Pons (tissue), 1 donor: ENCODE results near the gene LRP2.
"Not testable (repeated sequence)": the region's sequence is repeated elsewhere in the genome, so short reads cannot be mapped to it uniquely, and the experiment has no call there.

Experiments
- DNase-seq: peaks from one replicate; pipeline ENCODE4 v3.0.0-alpha.2; 2016; ENCODE audit warnings: low spot score

LRP2 gene

DNA sequence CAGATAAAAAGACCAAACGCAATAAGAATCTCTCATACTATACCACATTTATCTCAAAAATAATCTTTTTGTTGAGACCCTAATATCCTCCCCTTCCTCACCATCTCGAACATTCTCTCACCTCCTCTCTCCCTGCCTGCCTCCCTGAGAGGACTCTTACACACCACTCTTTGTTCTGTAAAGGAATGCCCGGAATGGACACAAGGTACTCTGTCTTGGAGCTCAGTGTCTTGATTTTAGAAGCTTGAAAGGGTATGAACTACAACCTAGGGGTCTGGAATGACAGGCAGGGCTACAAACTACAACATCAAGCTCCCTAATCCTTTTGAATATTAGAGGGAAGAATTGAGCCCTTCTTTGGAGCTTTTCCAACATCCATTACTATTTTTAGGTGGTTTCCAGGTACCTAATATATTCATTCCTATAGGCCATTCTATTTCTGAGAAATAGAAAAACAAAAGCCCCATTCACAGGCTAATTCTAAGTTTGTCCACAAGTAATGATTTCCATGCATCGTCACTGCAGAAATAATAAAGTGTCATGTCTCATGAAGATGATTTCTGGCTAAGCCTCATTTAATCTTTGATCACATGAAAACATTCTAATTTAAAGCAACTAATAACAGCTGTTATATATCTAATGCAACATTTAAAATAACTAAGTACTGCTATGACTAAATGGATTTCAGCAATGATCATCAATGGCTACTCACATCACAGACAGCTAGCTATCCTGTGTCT is 60.6 kb downstream of the LRP2 start:
- peak; percentile 67 for DNase-seq

DNA sequence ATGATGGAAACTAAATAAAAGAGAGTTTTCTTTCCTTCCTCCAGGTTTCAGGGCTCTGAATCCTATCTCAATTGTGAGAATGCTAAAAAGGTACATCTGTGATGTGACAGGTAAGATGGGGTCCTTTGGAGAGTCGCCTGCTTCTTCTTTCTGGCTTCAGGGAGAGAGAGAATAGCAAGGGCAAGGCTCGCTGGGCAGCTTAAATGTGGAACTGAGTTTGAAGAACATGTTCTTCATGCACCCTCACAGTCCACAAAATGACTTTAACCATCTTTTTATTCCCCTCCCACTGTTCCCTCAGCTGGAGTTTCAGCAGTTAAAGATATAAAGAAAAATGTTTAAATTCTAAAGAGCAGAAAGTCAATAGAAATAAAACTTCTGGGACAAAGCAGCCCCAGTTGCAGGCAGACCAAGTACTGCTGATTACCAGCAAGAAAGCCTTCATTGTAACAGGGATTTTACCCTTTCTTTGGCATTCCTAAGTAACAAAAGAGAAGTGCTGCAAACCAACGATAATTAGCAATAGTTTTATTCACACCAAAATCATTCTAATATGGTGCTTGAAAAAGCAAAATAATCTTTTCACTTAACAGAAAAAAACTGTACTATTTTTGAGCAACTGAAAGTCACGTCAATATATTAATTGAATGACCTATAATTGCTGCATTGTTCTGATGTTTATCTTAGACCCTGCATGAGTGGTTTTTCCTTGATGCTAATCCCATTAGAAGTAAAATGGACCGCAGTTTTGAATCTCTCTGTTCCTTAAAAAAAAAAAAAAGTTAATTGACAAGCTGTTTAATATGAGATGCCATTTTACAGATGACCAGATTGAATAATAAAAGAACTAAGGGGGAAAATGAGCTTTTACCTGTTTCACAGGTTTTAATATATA is 61.5 kb downstream of the LRP2 start:
- peak; percentile 79 for DNase-seq

DNA sequence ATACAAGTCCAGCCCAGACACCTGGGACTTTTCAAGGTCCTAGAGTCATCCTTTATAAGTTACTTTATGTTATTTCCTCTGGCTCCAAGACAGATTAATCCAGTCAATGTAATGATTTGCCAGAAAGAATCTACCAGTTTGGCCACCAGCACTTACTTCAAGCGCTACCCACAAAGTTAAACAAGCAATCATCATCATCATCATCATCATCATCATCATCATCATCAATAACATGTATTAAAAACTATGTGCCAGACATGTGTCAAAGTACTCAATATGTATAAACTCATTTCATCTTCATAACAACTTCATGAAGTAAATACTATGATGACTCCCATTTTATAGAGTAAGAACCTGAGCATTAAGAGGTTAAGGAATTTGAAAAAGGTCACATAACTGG is 64.3 kb downstream of the LRP2 start:
- DNase-seq = no peak

DNA sequence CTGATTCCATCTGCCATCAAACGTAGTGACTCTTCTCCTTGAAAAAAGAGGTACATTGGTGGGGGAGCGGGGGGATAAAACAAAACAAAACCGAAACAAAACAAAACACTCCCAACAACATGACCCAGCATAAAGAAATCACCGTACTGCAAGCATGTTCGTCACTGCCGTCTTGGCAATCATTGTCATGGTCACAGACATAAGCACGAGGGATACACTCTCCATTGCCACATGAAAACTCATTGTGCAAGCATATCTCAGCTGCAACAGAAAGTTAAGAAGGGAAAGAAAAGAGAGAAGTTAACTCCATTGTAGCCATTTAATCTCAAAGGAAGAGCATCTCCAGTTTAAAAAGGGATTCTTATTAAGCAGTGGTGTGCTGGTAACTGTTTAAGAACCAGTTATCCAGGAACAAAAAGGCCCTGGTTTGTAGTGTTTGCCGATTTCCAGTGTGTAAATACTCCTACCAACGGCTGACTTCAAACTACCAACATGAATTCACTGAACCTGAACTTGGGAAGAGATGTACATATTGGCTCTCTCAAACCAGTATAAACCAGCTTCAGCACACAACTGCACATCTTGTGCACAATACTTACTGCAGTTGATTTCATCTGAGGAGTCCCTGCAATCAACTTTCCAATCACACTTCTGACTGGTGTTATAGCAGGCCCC is 68.2 kb downstream of the LRP2 start:
- no peak for DNase-seq

DNA sequence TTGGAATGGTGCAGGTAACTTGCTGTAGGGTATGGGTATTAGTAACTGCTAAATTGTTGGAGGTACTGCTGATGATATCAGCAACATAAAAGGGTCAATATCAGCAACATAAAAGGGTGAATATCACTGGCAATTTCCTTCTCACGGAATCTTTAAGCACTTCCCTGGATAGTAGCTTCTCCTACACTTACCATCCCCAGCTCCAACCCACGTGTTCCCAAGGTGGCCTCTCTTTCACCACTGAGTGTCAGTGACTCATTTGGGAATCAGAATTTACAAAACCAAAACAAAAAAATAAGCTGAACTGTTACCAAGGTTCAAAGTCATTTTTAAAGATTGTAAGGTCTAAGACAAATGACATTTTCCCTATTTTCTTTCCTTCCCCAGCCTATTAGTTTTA is 70.8 kb downstream of the LRP2 start:
- DNase-seq = no peak

DNA sequence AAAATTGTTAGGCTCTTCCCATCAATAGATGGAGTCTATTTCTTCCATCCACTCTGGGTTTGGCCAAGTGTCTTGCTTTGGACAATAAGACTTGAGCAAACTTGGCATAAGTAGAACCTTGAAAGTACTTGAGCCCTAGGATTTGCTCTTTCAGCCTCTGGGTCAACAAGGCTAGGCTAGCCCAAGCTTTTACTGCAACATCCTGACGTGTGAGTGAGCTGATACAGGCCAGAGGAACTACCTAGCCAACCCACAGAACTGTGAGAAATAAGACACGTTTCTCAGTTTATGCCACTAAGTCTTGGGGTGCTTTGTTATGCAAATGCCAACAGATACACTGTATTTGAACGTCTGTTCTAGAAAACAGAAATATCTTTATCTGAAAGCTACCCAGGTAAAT is 71.9 kb downstream of the LRP2 start:
- no peak for DNase-seq

DNA sequence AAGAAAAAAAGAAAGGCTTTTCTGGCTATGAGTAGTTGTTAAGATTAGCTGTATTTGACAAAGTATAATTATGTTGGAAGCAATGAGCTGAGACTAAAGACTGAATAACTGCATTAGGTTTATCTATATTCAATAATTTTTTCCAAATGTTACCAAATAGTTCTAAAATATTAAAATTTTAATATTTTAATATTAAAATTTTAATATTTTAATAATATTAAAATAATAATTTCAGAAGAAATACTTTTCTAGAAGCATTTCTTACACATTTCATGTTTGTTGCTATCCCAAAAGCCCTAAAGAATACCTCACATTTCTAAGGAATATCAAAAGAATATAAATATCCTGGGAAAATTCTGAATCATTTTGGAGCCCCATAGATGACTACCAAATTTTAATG is 74.7 kb downstream of the LRP2 start:
- DNase-seq = no peak

DNA sequence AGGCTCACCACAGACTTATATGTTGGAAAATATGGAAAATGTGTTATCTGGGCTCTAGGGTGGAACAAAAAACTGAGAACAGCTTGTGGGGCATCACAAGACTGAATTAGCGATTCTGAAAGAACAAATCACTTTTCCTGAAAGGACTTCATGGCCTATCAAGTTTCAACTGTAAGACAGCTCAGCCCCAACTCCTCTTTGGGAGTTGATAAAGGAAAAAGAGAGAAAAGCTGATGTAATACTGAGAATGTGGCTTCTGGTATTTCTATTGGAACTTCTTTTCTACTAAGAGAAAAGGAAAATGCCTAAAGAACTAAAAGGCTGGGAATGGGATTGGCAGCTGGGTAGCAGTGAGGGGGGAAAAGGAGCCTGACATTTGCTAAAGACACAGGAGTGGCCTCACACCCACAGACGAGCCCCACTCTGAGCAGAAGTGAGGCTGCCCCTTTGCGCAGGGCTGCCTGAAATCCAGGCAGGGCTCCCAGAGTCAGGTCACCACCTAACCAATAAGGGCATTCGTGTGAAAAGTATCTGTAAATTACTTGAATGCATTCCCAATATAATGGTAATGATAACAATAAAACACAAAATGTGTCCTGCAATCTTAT is 75.6 kb downstream of the LRP2 start:
- no peak for DNase-seq

DNA sequence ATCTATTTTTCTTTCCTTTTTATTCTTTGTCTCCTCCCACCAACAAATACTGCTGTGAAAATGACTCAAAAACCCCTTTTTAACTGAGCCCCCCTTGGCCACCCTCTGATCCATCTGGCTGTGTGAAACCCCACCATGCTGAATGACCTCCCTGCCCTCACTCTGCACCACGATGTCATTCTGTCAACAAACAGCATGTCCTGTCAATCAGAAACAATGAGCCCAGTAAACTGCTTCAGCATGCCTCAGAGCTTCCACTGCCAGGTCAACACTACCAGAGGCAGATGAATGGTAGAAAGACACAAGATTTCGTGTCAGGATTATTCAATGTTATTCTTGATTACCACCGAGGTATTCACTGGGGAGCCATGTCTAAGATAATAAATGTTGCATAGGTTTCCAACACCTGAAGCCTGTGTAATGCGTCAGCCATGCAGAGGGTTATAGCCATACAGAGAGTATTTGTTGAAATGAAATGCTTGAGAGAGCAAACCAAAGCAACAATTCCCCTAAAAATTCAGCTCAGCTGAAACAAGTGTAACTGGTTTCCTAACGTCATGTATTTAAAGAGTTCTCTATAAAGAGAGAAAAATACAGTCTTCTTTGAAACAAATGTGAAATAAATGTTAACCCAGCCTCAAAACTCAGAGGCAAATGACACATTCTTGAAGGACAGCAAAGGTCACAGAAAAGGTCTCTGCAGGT is 76.7 kb downstream of the LRP2 start:
- peak; percentile 63 for DNase-seq

DNA sequence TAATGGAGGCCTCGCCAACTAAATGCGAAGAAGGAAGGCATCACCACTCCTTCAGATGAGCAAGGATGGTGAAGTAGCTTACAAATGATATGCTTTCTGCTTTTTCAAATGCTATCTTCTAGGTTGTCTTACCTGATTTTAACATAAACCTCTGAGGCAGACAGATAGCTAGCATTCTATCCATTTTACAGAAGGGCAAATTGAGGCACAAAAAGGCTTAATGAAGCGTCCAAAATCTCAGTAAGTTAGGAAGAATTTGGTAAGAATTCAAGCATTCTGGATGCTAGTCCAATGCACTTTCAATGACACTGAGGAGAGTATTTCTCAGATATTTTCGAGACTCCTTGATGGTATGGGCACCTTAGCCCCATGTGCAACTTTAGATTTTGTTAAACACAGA is 81.8 kb downstream of the LRP2 start:
- no peak for DNase-seq

DNA sequence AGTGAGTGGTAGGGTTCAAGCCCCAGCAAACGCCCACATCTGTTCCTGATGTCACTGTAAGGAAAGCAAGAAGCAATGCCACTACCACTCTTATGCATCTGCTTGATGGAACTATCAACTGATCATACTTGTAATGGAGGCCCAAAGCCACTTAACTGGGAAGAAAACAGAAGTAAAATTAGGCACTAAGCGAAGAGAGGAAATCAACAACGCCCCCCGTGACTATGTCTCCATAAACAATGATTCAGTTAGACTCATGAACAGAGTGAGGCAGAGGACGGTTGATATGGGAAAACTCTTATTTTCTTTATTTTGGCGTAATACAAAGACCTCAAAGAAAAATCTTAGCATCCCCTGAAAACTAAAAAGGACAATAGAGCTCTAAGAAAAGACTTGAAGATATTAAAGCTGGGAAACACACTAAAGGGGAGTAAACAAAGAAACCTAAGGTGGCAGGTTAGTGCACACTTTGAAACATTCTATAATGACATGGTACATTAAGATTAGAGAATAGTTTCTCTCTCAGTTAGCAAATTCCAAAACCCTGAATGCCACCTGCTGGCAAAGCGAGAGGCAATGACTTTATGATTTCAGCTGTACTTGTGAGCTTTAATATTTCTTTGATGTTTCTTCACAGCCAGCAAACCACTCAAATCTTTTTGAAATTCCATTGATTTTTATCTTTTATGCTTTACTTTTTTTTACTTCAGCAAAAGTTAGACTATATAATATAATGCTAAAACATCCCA is 86.5 kb downstream of the LRP2 start:
- DNase-seq = peak; percentile 30

DNA sequence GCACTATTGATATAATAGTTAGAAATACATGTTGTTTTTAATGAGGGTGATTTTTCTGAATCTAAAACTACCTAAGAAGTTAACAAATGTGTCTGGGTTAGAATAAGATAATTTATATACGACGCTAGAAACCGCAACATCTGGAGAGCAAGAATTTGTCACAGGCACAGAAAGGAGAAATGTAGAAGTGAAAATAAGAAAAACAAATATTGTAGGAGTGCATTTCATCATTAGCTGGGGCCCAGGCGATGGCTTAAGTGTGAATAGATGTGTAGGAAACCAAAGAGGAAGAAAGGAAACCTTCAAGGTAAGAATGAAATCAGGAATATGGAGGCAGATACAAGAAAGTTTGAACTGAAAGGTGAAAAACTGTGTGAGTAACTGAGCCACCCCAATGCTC is 90.3 kb downstream of the LRP2 start:
- no peak for DNase-seq

DNA sequence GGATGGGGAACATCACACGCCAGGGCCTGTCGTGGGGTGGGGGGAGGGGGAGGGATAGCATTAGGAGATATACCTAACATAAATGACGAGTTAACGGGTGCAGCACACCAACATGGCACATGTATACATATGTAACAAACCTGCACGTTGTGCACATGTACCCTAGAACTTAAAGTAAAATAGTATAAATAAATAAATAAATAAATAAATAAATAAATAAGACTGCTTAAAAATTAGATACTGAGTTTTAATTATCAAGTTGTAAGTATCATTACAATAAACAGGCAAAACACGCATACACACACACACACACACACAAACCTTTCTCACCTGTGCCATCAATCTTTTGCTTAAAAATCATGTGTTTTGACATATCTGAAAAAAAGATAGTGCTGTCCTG is 91.8 kb downstream of the LRP2 start:
- not testable (repeated sequence) for DNase-seq

DNA sequence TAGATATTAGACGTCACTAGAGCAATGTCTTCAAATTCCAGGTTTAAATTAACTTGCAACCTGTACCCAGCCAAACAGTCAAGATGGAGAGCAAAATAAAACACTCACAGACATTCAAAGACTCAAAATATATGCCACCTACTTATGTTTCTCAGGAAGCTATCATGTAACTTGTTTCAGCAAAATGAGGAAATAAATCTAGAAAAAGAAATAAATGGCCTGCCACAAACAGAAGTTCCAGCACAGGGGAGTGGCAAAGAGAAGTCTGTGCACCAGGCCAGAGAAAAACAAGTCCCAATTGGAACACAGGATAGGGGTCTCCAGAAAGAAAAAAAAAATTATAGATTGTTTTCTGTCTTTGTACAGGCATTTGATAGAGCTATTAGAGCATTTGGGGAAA is 96.7 kb downstream of the LRP2 start:
- no peak for DNase-seq

DNA sequence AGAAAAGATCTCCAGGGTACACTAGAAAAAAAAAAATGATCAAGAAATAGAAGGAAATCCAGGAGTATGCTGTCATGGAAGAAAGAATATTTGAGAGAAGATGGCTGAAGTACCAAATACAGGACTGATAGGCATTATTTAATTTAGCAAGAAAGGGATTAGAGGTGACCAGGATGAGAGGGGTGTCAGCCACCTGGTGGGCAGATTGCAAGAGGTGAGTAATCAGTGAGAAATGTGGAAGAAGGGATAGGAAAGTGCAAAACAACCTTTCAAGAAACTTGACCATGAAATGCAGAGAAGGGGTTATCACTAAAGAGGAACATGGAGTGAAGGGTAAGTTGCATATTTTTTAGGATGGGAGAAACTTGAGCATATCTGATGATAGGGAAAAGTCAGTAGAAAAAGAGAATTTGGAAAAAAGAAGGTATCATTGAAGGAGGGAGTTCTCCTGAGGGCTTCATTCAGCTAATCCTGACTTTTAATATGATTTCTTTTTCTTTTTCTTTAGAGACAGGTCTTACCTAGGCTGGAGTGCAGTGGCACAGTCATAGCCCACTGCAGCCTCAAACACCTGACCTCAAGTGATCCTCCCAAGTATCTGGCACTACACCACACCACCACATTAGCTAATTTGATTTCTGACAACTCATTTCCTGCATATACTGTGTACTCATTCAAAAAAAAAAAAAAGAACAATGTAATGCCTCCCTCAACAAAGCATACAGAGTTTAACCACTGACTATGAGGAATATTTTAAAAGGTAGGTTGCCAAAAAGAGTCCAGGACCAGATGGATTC is 101.3 kb downstream of the LRP2 start:
- DNase-seq = no peak

DNA sequence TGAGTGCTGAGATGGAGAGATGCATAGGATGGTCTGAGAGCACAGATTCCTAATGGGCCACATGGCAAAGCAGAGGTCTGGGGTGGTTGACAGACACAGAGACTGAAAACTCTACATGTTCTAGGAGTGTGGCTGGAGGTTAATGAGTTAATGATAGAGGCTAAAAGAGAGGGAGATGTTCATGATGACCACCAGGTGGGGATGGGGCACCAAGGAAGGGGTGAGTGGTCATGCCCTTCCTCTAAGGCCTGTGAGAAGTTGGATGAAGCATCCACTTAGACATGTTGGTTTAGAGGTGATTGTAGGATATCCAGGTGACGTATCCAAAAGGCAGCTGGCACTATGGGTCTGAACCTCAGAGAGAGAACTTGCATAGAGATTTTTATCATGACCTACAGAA is 102.1 kb downstream of the LRP2 start:
- DNase-seq = peak; percentile 11

DNA sequence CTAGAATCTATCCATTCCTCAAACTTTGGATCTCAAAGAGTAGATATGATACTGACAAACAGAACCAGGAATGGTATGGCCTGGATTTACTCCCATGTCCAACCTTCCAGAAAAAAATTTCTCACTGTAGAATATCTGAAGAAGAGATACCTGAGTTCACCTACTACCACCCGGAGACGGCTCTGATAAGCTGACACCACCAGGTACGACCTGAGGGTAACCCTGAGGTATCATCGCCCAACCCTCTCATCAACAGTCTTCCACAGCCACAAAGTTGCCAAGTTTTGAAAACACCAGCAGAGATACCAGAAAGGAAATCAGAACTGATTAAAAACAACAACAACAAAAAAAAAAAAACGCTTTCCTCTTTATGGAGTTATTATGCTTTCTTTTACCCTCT is 102.9 kb downstream of the LRP2 start:
- no peak for DNase-seq

DNA sequence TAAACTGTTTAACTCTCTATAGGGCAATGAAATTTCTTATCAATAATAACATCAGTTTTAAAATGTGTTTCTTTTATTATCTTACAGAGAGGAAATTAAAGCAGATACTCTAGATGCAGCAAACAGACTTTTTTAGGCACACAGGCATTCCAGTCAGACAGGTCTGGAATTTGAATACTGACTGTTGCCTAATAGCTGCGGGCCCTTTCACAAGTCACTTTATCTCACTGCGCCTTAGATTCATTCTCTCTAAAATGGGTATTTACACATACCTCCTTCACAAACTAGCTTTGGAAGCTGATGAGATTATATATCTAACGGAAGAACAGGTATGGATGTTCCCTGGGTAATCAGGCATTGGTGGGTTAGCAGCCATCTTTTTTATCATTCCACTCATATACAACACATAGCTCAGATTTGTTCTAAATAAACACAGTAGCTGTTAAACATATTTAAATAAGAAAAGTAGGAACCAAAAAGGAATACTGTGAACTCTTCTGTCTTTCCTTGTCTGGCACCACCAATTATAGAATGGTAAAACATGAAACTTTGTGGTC is 104.2 kb downstream of the LRP2 start:
- DNase-seq = no peak

DNA sequence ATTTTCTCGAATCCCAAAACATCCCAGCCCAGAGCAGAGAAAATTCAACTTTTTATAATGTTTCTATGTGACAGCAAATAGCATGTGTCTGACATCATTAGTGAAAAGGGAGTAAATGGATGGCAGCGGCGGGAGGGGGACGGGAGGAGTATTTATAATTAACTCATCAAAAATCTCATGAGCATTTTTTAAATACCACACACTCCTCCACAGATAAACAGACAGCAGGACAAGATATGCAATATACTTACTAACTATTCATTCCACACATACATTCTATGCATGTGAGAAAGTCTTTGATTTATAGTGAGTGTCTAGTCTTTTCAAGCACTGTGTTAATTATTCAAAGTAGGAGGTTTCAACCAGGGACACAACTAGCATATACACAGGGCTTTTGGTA is 107.6 kb downstream of the LRP2 start:
- DNase-seq = no peak

DNA sequence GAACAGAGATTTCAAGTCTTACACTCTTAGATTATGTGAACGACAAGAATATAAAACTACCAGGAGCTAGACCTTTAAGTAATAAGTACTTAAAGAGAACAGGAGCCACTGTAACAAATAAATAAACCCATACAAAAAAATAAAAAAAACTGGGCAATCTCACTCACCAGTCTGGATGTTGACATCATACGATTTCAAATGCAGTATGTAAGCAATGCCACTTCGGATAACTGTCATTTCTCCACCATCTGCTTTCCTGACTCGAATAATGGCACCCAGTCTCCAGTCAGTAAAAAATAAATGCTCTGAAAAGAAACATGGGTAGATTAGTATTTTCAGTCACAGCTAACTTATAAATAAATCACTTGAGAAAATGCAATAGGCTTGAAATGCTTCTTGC is 115.1 kb downstream of the LRP2 start:
- DNase-seq = no peak
